Stimulated activated CD4-positive, alpha-beta T cell treated with anti-CD3 and anti-CD28 coated beads, Interleukin-4, amount 100 ng/mL, for 48 hours (primary cell): ENCODE measurements around the gene LAMTOR3.

Source experiments
- DNase-seq, 2 donors: peaks; one replicate each; pipeline ENCODE4 v3.0.0-alpha.2; 2020; ENCODE audit warnings: low read depth in 2 of 2

The LAMTOR3 gene

GRCh38 chr4:99894161-99894997 is at the start of gene LAMTOR3:
TSS of gene LAMTOR3 (minus strand) at chr4:99894427. CDS start at chr4:99893963, 464 bp downstream.
- peak; percentile 76 to 82 for DNase-seq

DNA sequence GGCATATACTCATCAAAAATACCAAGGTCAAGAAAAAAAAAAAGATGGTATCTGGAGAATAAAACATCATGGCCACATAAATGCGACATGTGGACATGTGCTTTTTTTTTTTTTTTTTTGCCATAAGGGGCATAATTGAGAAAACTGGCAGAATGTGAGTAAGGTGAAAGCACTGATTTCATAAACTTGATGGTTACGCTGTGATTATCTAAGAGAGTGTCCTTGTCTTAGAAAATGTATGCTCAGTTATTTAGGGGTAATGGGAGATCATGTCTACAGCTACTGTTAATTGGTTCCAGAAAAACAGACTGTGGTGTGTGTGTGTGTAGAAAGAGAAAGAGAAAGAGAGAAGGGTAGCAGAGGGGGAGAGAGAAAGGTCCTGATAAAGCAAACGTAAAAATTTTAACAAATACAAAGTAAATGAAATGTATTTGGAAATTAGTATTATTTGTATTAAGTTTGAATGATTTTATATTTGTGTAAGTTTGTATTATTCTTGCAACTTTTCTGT is 44.1 kb upstream of the LAMTOR3 start:
- DNase-seq, result no peak

GRCh38 chr4:99934891-99935290 is 40.7 kb upstream of the LAMTOR3 start:
- no peak for DNase-seq

GRCh38 chr4:99927566-99927965 is 33.3 kb upstream of the LAMTOR3 start:
- no peak for DNase-seq

GRCh38 chr4:99921174-99921573 is 26.9 kb upstream of the LAMTOR3 start:
- DNase-seq, result no peak

DNA sequence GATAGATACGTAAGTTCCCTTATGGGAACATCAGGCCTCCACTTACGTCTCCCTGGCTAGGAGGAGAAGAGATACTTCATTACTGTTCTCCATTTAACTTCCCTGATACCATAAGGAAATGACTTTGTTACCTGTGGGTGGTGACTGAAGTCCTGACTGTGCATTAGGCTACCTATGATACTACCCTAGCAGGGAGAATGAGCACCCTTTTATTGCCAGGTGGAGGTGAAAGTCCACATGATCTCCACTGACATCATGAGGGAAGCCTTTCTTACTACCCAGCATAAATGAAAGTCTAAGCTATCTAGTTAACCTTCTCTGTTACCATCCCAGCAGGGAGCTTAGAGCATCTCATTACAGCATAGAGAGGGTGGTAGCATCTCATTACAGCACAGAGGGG is 24.4 kb upstream of the LAMTOR3 start:
- no peak for DNase-seq

DNA sequence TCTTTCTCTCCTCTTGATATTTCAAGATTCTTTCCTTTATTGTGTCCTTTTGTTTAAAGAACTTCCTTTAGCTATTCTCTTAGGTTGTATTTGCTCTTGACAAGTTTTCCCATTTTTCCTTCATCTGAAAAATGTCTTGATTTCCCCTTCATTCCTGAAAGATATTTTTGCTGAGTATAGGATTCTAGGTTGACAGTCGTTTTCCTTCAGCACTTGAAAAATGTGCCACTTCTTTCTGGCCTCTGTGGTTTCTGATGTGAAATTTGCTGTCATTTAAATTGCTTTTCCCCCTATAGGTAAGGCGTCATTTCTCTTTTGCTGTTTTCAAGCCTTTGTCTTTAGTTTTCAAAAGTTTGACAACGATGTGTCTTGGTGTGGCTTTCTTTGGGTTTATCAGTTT is 23.3 kb upstream of the LAMTOR3 start:
- DNase-seq, result no peak

DNA sequence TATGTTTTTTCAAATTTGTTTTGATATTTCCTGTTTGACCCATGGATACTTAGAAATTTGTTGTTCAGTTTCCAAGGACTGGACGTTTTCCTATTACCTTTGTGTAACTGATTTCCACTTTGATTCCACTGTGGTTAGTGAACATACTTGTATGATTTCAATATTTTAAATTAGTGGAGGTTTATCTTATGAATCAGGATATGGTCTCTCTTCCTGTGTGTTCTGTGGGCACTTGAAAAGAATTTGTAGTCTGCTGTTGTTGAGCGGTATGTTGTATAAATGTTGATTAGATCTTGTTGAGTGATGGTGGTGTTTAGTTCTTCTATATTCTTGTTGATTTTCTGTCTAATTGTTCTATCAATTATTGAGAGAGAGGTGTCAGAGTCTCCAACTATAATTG is 21.2 kb upstream of the LAMTOR3 start:
- DNase-seq, result no peak

DNA sequence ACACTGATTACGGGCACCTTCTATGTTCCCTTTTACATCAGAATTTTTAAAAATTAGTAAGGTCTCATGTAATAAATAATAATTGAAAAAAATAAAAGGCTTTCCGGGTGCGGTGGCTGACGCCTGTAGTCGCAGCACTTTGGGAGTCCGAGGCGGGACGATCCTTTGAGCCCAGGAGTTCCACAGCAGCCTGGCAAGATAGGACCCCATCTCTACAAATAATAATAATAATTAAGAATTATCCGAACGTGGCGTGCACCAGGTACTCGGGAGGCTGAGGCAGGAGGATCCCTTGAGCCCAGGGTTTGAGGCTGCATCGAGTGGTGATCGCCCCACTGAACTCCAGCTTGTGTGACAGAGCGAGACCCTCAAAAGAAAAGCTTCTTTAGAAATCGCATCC is 771 bp upstream of the LAMTOR3 start:
- DNase-seq, result no peak

GRCh38 chr4:99893839-99894160 is 427 bp downstream of the LAMTOR3 start:
- DNase-seq, result no peak

GRCh38 chr4:99893029-99893428 is 1.2 kb downstream of the LAMTOR3 start:
- DNase-seq, result no peak

GRCh38 chr4:99891351-99891750 is 2.9 kb downstream of the LAMTOR3 start:
- DNase-seq, result no peak

DNA sequence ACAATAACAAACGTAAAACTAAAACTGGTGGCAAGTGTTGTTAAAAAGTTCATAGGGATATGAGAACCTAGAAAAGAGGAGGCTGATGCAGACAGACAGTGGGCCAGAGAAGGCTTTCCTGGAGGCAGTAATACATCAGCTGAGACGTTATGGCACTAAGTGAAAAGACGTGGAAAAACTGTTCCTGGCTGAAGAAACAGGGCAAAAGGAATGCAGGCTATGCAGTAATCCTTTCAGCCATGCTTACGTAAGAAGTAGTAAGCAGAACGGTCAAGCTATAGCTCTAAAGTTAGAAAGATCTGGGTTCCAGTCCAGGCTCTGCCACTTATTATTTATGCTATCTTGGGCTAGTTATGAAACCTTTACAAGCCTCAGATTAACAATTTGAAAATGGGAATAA is 6.4 kb downstream of the LAMTOR3 start:
- DNase-seq, result no peak

DNA sequence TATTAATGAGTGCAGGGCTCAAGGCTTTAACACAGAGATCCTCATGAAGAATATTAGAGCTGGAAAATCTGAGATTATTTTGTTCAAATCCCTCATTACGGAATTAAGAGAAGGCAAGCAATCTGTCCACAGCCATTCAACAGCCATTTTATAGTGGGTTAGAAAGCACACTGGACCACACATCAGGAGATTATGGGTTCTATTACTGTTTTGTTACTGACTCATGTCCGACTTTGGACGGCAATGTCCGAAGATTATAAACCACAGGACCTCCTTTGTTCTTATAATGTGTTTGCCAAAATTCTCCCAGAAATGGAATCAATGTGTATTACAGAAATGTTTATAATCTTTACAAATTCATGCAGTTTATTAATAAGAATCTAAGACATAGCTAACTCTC is 8.1 kb downstream of the LAMTOR3 start:
- DNase-seq, result no peak

DNA sequence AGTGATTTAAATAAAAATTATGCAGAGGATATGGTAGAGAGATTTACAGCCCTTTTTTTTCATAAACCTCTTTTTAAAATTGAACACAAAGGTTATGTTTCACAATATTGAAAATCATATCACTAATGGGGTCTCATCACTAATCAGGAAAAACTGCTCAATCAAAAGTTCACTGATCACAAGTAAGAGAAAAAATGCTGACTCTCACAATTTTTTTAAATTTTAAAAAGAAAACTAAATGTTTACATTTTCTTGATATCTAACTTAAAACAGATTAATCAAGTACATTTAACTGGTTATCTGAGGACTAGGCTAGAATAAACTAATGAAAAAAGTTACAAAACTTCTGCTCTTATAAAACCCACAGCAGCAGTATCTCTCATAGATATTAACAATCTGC is 8.5 kb downstream of the LAMTOR3 start:
- no peak for DNase-seq

DNA sequence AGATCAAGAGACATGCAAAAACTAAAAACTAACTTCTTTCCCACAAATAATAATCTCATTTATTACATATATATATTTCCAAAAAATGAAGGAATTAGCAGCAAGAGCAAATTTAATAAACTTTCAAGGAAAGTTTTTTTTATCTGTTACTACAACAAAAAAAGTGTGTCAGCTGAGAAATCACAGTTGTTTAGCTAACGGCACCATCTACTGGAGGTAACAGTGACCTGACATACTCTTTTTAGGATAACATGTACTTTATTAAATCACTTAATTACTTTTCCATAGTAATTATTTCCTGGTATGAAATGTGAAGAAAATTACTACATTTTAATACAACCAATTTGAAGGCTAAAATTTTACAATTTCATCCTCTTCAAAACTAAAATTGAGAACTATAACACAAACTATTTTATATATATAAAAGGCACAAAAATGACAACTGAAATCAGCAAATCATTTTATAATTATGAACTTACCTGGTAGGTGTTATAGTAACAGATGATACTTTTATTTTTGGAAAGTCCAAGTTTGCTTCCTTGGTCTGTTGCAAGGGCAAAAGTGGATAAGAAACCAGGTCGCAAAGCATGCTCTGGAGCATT is 9.1 kb downstream of the LAMTOR3 start:
- DNase-seq, result no peak

DNA sequence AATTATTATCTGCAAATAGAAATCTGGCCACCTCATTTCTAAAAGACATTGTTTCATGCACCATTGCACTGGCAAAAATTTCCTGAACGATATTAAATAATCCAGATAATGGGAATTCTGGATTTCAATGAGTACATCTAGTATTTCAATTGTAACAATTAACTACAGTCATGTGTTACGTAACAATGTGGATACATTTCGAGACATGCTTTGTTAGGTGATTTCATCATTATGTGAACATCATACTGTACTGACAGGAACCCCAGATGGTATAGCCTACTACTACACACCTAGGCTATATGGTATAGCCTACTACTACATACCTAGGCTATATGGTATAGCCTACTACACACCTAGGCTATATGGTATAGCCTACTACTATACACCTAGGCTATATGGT is 14.8 kb downstream of the LAMTOR3 start:
- no peak for DNase-seq

DNA sequence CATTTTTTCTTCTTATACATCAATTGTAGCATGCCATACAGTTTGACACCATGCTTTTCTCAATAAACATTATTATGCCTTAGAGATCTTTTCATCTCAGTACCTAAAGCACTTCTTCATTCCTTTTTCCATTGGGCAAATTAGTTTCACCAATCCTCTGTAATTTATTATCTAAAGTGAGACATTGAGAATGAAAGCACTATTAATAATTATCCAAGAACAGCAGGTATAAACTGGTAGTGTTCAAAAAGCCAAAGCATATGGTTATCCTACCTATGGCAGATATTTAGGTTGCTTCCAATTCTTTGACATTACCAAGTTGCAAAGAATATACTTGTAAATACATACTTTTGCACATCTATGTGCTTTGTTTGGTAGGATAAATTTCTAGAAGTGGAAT is 15.6 kb downstream of the LAMTOR3 start:
- no peak for DNase-seq

DNA sequence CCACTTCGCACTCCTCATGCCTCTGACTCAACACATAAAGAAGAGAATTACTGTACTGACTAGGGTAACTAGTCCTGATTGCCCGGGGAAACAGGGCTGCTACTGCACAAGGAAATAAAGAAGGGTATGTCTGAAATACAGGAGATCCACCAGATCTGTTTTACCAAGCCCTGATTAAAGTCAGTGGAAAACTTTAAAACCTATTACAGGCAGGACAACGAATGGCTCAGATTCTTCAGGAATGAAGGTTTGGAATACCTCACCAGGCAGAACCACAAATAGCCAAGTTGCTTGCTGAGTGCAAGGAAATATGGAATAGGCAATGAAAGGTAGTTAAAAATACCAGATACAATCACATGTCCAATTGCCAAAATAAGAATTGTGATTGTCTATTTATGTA is 17.3 kb downstream of the LAMTOR3 start:
- no peak for DNase-seq

DNA sequence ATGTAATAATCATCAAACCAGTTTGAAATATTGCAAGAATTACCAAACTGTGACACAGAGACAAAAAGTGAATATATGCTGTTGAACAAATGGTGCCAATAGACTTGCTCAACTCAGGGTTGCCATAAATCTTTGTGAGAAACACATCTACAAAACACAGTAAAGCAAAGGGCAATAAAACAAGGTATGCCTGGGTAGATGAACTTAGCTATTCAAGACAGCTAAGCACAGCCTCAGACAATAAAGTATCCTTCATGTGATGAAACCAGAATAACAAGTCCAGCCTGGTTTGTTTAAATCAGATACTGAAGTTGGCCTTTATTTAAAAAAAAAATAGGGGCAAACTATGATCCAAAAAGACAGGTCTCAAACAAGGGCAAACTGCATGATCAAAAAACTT is 19.2 kb downstream of the LAMTOR3 start:
- no peak for DNase-seq

DNA sequence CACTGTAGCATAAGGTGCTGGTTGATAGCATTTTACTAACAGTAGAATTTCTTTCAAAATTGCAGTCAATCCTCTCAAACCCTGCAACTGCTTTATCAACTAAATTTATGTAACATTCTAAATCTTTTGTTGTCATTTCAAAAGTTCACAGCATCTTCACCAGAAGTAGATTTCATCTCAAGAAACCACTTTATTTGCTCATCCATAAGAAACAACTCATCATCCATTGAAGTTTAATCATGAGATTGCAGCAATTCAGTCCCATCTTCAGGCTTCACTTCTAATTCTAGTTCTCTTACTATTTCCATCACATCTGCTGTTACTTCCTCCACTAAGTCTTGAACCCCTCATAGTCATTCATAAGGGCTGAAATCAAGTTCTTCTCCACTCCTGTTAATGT is 21.7 kb downstream of the LAMTOR3 start:
- DNase-seq, result no peak

GRCh38 chr4:99868126-99868596 is 26.1 kb downstream of the LAMTOR3 start:
- no peak for DNase-seq

GRCh38 chr4:99863804-99864203 is 30.4 kb downstream of the LAMTOR3 start:
- DNase-seq, result no peak
